ENCODE results near the gene PLN. TPM values are rescaled to one million over a fixed set of nuclear protein-coding genes. Genes with fewer than 3 reads are reported as not detected.

PLN gene
- total RNA-seq, 1 experiment from 2014 or later: not detected

DNA sequence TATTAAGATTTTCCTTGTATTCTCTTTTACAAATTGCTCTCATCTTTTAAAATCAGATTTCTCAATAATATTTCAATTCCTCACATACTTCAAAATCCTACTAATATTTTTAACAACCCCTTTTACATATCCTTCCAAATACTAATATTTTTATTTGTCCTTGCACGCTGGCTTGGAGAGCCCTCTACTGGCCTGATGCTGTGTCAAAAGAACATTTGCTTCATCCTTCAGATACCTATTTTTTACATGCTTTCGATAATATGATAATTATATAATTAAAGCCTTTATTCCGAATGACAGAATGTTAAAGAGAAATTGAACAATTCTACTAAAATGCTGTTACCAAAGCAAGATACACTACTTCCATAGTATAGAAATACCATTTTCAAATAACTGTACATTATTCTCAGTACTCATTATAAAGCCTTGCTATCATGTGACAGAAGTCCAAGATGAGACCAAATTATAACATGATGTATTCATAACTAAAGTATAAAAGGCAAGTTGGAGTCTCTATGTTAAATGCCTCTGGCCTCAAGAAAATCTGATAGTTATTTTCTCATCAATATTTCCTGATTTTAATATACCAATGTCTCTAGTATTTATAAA lies 39.0 kb upstream of the PLN start:
- H3K4me3 ChIP-seq (ENCODE audit: low read depth, low read length): no peak overlapping the region
- H3K27ac Mint-ChIP-seq (ENCODE audit: unreplicated experiment): no peak overlapping the region
- CTCF ChIA-PET: no interaction called here
- POLR2A ChIA-PET: no interaction called here
- no peak overlapping the region for H3K4me3 Mint-ChIP-seq (ENCODE audit: unreplicated experiment)
- BruUV-seq (replicated peaks): no TSS peak
- no peaks in the 10 kb centered on the region for H3K36me3 ChIP-seq (ENCODE audit: control insufficient read depth, insufficient read depth, low read length)
- TF ChIP-seq, protein P1, sequence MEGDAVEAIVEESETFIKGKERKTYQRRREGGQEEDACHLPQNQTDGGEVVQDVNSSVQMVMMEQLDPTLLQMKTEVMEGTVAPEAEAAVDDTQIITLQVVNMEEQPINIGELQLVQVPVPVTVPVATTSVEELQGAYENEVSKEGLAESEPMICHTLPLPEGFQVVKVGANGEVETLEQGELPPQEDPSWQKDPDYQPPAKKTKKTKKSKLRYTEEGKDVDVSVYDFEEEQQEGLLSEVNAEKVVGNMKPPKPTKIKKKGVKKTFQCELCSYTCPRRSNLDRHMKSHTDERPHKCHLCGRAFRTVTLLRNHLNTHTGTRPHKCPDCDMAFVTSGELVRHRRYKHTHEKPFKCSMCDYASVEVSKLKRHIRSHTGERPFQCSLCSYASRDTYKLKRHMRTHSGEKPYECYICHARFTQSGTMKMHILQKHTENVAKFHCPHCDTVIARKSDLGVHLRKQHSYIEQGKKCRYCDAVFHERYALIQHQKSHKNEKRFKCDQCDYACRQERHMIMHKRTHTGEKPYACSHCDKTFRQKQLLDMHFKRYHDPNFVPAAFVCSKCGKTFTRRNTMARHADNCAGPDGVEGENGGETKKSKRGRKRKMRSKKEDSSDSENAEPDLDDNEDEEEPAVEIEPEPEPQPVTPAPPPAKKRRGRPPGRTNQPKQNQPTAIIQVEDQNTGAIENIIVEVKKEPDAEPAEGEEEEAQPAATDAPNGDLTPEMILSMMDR (IDR thresholded peaks at IDR 0.05; ENCODE audit: insufficient read depth in 1 of 2, low read depth in 1 of 2, low read length in 1 of 2, severe bottlenecking in 1 of 2, unreplicated experiment in 1 of 2): peak; percentile 45 to 71
- no peaks in the 10 kb centered on the region for H3K9me3 ChIP-seq
- H3K9me3 Mint-ChIP-seq (ENCODE audit: unreplicated experiment): no peaks in the 10 kb centered on the region
- H3K27me3 Mint-ChIP-seq (ENCODE audit: insufficient read depth, unreplicated experiment): no peaks in the 10 kb centered on the region
- no peaks in the 10 kb centered on the region for H3K36me3 Mint-ChIP-seq (ENCODE audit: insufficient read depth, unreplicated experiment)
- no peaks in the 10 kb centered on the region for H3K27me3 ChIP-seq (replicated peaks; ENCODE audit: control insufficient read depth, insufficient read depth, low read length)
- no peaks in the 10 kb centered on the region for H3K4me1 ChIP-seq
- H3K4me1 Mint-ChIP-seq (ENCODE audit: low read depth, unreplicated experiment): no peaks in the 10 kb centered on the region
- DNase-seq: peak in 1 of 2 experiments; percentile 10
- intact Hi-C loops (cut with micrococcal nuclease; ENCODE audit: unreplicated experiment): loop anchor here (1.0 to 2.0 kb wide), 2 partner anchors 225 to 532 kb away; no protein-coding TSS in a partner anchor

DNA sequence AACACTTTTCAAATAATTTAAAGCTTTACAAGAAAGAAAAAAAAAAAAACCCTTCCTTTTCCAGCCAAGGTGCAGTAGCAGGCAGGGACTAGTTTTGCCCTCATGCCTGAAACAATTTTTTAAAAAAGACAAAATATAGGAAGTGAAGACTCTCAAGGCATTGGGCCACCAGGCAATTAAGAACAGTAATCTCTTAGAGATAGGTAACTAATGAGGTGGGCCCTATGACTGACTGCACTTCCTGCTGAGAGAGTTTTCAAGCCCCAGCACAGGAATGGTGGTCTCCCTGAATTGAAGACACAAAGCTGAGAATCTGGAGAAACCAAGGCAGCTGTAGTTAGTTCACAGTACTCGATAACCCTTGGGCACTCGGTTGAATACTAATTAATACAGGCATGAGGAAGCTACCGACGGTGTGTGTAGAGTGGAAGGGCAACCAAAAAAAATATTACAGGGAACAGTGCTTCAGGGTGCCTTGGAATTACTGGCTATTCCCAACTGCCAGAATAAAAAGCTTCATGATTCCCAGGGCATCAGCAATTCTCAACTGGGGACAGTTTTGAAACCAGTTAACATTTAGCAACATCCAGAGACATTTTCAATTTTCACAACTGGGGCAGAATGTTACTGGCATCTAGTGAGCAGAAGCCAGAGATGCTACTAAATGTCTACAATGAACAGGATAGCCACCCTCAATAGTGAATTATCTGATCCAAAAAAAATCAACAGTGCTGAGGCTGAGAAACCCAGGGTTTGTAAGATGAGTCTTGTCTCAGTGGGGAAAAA lies 36.0 kb upstream of the PLN start:
- H3K9me3 ChIP-seq: no peaks in the 10 kb centered on the region
- no peak overlapping the region for H3K4me3 Mint-ChIP-seq (ENCODE audit: unreplicated experiment)
- no peak overlapping the region for H3K27ac Mint-ChIP-seq (ENCODE audit: unreplicated experiment)
- no peak overlapping the region for H3K4me3 ChIP-seq (ENCODE audit: low read depth, low read length)
- CTCF ChIA-PET: no interaction called here
- intact Hi-C loops (cut with micrococcal nuclease; ENCODE audit: unreplicated experiment): no loop called here
- no peaks in the 10 kb centered on the region for H3K4me1 ChIP-seq
- no peaks in the 10 kb centered on the region for H3K36me3 ChIP-seq (ENCODE audit: control insufficient read depth, insufficient read depth, low read length)
- TF ChIP-seq, protein P1 (IDR thresholded peaks at IDR 0.05; ENCODE audit: insufficient read depth in 1 of 2, low read depth in 1 of 2, low read length in 1 of 2, severe bottlenecking in 1 of 2, unreplicated experiment in 1 of 2): no peak
- no peak for DNase-seq
- H3K27me3 Mint-ChIP-seq (ENCODE audit: insufficient read depth, unreplicated experiment): no peaks in the 10 kb centered on the region
- H3K27me3 ChIP-seq (replicated peaks; ENCODE audit: control insufficient read depth, insufficient read depth, low read length): no peaks in the 10 kb centered on the region
- H3K36me3 Mint-ChIP-seq (ENCODE audit: insufficient read depth, unreplicated experiment): no peaks in the 10 kb centered on the region
- no TSS peak for BruUV-seq (replicated peaks)
- H3K9me3 Mint-ChIP-seq (ENCODE audit: unreplicated experiment): no peaks in the 10 kb centered on the region
- H3K4me1 Mint-ChIP-seq (ENCODE audit: low read depth, unreplicated experiment): no peaks in the 10 kb centered on the region
- POLR2A ChIA-PET: no interaction called here

DNA sequence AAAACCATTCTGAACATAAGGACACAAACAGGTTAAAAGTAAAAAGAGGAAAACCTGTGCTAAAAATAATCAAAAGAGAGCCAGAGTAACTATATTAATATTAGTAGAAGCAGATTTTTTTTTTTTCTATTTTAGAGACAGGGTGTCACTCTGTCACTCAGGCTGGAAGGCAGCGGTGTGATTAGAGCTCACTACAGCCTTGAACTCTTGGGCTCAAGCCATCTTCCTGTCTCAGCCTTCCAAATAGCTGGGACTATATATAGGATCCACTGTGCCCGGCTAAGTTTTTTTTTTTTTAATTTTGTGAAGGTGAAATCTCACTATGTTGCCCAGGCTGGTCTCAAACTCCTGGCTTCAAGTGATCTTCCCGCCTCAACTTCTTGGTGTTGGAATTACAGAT lies 33.4 kb upstream of the PLN start:
- Mint-ChIP-seq H3K9me3 (ENCODE audit: unreplicated experiment) (no peaks in the 10 kb centered on the region), H3K4me3 (ENCODE audit: unreplicated experiment) (no peak overlapping the region), H3K4me1 (ENCODE audit: low read depth, unreplicated experiment) (no peaks in the 10 kb centered on the region), H3K36me3 (ENCODE audit: insufficient read depth, unreplicated experiment) (no peaks in the 10 kb centered on the region), H3K27ac (ENCODE audit: unreplicated experiment) (no peak overlapping the region), H3K27me3 (ENCODE audit: insufficient read depth, unreplicated experiment) (peaks cover 4% of the 10 kb centered on the region)
- intact Hi-C loops (cut with micrococcal nuclease; ENCODE audit: unreplicated experiment): no loop called here
- Histone ChIP-seq H3K9me3 (no peaks in the 10 kb centered on the region), H3K36me3 (ENCODE audit: control insufficient read depth, insufficient read depth, low read length) (no peaks in the 10 kb centered on the region), H3K4me1 (no peaks in the 10 kb centered on the region), H3K4me3 (ENCODE audit: low read depth, low read length) (no peak overlapping the region), H3K27me3 (replicated peaks; ENCODE audit: control insufficient read depth, insufficient read depth, low read length) (no peaks in the 10 kb centered on the region)
- no TSS peak for BruUV-seq (replicated peaks)
- CTCF ChIA-PET: no interaction called here
- TF ChIP-seq, protein P1 (IDR thresholded peaks at IDR 0.05; ENCODE audit: insufficient read depth in 1 of 2, low read depth in 1 of 2, low read length in 1 of 2, severe bottlenecking in 1 of 2, unreplicated experiment in 1 of 2): no peak
- POLR2A ChIA-PET: no interaction called here
- DNase-seq: no peak

Data from Caco-2 (cell line).